C4-2B (cell line): ENCODE results near the gene FBXL17.

Source experiments
- ZFX ChIP-seq: fragments of 450-650 bp; IDR thresholded peaks from 2 replicates; pipeline ENCODE4 v1.6.1; 2017
- TF ChIP-seq, protein P1 (sequence below): fragments of 450-650 bp; conservative IDR thresholded peaks from 2 replicates; pipeline ENCODE4 v1.5.1; 2017; ENCODE audit warnings: mild to moderate bottlenecking

DNA sequence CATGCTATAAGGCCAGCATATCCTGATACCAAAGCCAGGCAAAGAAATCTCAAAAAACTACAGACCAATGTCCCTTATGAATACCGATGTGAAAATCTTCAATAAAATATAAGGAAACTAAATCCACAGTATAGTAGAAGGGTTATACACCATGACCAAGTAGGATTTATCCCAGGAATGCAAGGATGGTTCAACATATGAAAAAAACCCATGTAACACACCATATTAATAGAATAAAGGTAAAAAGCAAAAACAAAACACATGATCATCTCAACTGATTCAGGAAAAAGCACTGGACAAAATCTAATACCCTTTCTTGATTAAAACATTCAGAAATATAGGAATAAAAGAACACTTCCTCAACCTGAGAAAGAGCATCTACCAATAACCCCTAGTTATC lies 6.1 kb downstream of the FBXL17 start:
- TF ChIP-seq, protein P1, sequence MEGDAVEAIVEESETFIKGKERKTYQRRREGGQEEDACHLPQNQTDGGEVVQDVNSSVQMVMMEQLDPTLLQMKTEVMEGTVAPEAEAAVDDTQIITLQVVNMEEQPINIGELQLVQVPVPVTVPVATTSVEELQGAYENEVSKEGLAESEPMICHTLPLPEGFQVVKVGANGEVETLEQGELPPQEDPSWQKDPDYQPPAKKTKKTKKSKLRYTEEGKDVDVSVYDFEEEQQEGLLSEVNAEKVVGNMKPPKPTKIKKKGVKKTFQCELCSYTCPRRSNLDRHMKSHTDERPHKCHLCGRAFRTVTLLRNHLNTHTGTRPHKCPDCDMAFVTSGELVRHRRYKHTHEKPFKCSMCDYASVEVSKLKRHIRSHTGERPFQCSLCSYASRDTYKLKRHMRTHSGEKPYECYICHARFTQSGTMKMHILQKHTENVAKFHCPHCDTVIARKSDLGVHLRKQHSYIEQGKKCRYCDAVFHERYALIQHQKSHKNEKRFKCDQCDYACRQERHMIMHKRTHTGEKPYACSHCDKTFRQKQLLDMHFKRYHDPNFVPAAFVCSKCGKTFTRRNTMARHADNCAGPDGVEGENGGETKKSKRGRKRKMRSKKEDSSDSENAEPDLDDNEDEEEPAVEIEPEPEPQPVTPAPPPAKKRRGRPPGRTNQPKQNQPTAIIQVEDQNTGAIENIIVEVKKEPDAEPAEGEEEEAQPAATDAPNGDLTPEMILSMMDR: no peak
- no peak for TF ChIP-seq ZFX
